ENCODE measurements around the gene EFCAB8. TPM values are rescaled to one million over a fixed set of nuclear protein-coding genes. Genes with fewer than 3 reads are reported as not detected.

Gene EFCAB8
- total and polyA plus RNA-seq, 4 donors, result 0.08 to 0.83 (median 0.46) TPM

DNA sequence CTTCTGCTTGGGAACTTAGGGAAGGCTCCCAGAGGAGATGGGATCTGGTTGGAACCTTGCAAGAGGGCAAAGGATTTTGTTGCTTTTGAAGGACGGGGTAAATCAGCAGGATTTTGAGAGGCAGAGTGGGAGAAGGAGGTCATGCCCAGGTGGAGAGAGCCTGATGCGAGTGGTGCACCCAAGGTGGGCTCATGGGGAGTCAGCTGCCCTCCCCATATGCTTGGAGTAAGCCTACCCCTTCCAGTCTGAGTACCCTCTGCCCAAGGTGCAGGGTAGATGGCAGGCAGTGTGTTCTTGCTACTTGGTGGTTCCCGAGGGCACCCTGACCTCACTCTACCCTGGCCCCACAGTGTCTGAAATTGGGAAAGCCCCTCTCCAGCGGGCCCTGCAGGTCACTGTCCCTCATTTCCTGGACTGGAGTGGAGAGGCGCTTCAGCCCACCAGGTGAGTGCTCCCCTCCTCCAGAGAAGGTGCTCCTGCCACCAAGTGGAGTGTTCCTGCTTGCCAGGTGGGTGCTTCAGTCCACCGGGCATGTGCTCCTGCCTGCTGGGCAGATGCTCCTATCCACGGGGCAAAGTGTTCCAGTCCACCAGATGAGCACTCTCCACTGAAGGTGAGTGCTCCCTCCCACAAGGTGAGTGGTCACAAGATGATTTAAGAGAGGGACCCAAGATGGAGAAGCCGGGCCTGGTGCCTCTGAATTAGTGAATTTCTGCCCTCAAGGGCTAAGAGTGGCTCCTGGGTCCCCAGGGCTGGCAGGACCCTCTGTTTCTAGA lies 152.1 kb downstream of the EFCAB8 start:
- WGBS, 2 donors, result 81 to 84% methylated on average over 8 of the region's 8 CpGs

More for the DNA sequence above, 152.1 kb downstream of the EFCAB8 start:
- TF ChIP-seq, protein P1, sequence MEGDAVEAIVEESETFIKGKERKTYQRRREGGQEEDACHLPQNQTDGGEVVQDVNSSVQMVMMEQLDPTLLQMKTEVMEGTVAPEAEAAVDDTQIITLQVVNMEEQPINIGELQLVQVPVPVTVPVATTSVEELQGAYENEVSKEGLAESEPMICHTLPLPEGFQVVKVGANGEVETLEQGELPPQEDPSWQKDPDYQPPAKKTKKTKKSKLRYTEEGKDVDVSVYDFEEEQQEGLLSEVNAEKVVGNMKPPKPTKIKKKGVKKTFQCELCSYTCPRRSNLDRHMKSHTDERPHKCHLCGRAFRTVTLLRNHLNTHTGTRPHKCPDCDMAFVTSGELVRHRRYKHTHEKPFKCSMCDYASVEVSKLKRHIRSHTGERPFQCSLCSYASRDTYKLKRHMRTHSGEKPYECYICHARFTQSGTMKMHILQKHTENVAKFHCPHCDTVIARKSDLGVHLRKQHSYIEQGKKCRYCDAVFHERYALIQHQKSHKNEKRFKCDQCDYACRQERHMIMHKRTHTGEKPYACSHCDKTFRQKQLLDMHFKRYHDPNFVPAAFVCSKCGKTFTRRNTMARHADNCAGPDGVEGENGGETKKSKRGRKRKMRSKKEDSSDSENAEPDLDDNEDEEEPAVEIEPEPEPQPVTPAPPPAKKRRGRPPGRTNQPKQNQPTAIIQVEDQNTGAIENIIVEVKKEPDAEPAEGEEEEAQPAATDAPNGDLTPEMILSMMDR (IDR thresholded peaks at IDR 0.05; ENCODE audit: control extremely low read depth, extremely low read depth), result no peak
- no peak overlapping the region for H3K9ac ChIP-seq (ENCODE audit: insufficient read depth in 1 of 2, low read length in 2 of 2)
- no peak overlapping the region for H3K4me3 ChIP-seq
- ATAC-seq (ENCODE audit: insufficient read depth, low FRiP score) (no peak), DNase-seq (no peak)
- no peaks in the 10 kb centered on the region for H3K4me1 ChIP-seq (ENCODE audit: control insufficient read depth in 5 of 5, insufficient read depth in 5 of 5, low read length in 5 of 5)
- H3K27me3 ChIP-seq (ENCODE audit: control insufficient read depth in 3 of 3, insufficient read depth in 3 of 3, low read length in 2 of 3), result peaks cover 0 to 7% (median 5%) of the 10 kb centered on the region in 3 donors
- H3K36me3 ChIP-seq (ENCODE audit: control insufficient read depth in 4 of 4, insufficient read depth in 4 of 4, low read length in 4 of 4), result no peaks in the 10 kb centered on the region
- H3K9me3 ChIP-seq (ENCODE audit: control insufficient read depth in 4 of 4, insufficient read depth in 3 of 4, low read length in 3 of 4), result no peaks in the 10 kb centered on the region
- H3K27ac ChIP-seq (ENCODE audit: low read depth in 1 of 2, low read length in 1 of 2), result no peak overlapping the region

Other genes starting within 250 kb of the EFCAB8 start
- gene C20orf203, start 185.0 kb upstream of the EFCAB8 start, total RNA-seq, result under 1 TPM; 0.06 to 0.17 TPM
- under 1 TPM in 1 of 2 donors, not detected in 1; 0.16 TPM for gene C20orf203, start 185.0 kb upstream of the EFCAB8 start, polyA plus RNA-seq
- gene COMMD7, start 115.5 kb upstream of the EFCAB8 start, total RNA-seq, result 10 to 100 TPM; 26.1 to 39.0 TPM
- gene COMMD7, start 115.5 kb upstream of the EFCAB8 start, polyA plus RNA-seq, result 10 to 100 TPM; 47.1 to 53.4 TPM
- gene DNMT3B, start 96.5 kb upstream of the EFCAB8 start, total RNA-seq, result 1 to 10 TPM; 1.0 to 3.1 TPM
- gene DNMT3B, start 96.5 kb upstream of the EFCAB8 start, polyA plus RNA-seq, result under 1 TPM; 0.31 to 0.79 TPM
- gene MAPRE1, start 39.0 kb upstream of the EFCAB8 start, total RNA-seq, result 10 to 100 TPM; 78.5 to 90.6 TPM
- gene MAPRE1, start 39.0 kb upstream of the EFCAB8 start, polyA plus RNA-seq, result 10 to 100 TPM; 26.7 to 77.3 TPM
- not detected for gene SUN5, start 145.5 kb downstream of the EFCAB8 start, total RNA-seq
- not detected for gene SUN5, start 145.5 kb downstream of the EFCAB8 start, polyA plus RNA-seq
- gene BPIFB2, start 148.8 kb downstream of the EFCAB8 start, total RNA-seq, result 1 to 10 TPM; 2.3 to 3.0 TPM
- gene BPIFB2, start 148.8 kb downstream of the EFCAB8 start, polyA plus RNA-seq, result under 1 TPM; 0.41 to 0.89 TPM
- gene BPIFB6, start 172.7 kb downstream of the EFCAB8 start, total RNA-seq, result not detected
- gene BPIFB6, start 172.7 kb downstream of the EFCAB8 start, polyA plus RNA-seq, result not detected
- gene BPIFB3, start 195.0 kb downstream of the EFCAB8 start, total RNA-seq, result not detected
- not detected for gene BPIFB3, start 195.0 kb downstream of the EFCAB8 start, polyA plus RNA-seq
- gene BPIFB4, start 220.7 kb downstream of the EFCAB8 start, total RNA-seq, result not detected
- gene BPIFB4, start 220.7 kb downstream of the EFCAB8 start, polyA plus RNA-seq, result under 1 TPM in 1 of 2 donors, not detected in 1; 0.25 TPM